Esophagus squamous epithelium (tissue), 5 donors: ENCODE results near the gene GJB4. TPM values are rescaled to one million over a fixed set of nuclear protein-coding genes. Genes with fewer than 3 reads are reported as not detected.
"Not testable (repeated sequence)": the region's sequence is repeated elsewhere in the genome, so short reads cannot be mapped to it uniquely, and the experiment has no call there.

ENCODE experiments used
- DNase-seq: peaks from one replicate; lab custom pipeline; 2025; lab: John Stamatoyannopoulos, UW
- H3K27ac ChIP-seq, 4 donors: fragments of 200-600 bp; sonication (generic); one replicate each; pipeline ENCODE4 v1.5.1; 2016 to 2019; ENCODE audit warnings: mild to moderate bottlenecking in 1 of 4
- H3K27me3 ChIP-seq, 4 donors: fragments of 200-600 bp; sonication (generic); 1 replicate in 3 of 4; 2 replicates in 1 of 4; pipeline versions ENCODE4 v1.5.1 to v1.6.0; 2017 to 2021; ENCODE audit warnings: antibody characterized with exemption in 1 of 4
- H3K36me3 ChIP-seq, 3 donors: fragments of 200-600 bp; sonication (generic); one replicate each; pipeline ENCODE4 v1.5.1; 2016 to 2019
- H3K4me1 ChIP-seq, 3 donors: fragments of 200-600 bp; sonication (generic); one replicate each; pipeline ENCODE4 v1.5.1; 2017 to 2019
- H3K4me3 ChIP-seq, 4 donors: fragments of 200-600 bp; sonication (generic); 1 replicate in 3 of 4; 2 replicates in 1 of 4; pipeline ENCODE4 v1.5.1; 2016 to 2019; ENCODE audit warnings: mild to moderate bottlenecking in 2 of 4, moderate library complexity in 1 of 4
- H3K9me3 ChIP-seq, 3 donors: fragments of 200-600 bp; sonication (generic); one replicate each; pipeline ENCODE4 v1.5.1; 2016 to 2019
- CTCF ChIP-seq, 6 experiments: fragments of 450-650 bp in 4 of 6; fragments of 200-600 bp in 2 of 6; sonication (generic) in 2 of 6; IDR thresholded peaks; one replicate each; pipeline ENCODE4 v1.5.1; 2016 to 2019; ENCODE audit warnings: antibody characterized with exemption in 6 of 6, mild to moderate bottlenecking in 4 of 6, moderate library complexity in 4 of 6
- POLR2A ChIP-seq, 4 donors: fragments of 450-650 bp; IDR thresholded peaks; one replicate each; pipeline ENCODE4 v1.6.1; 2017; ENCODE audit warnings: antibody characterized with exemption in 4 of 4, mild to moderate bottlenecking in 4 of 4, moderate library complexity in 3 of 4
- WGBS, 2 donors: methylation state at CpG; one replicate each; pipeline ENCODE4 v1.1.5; 2018; 5-methylcytosine and 5-hydroxymethylcytosine counted together
- intact Hi-C: fragments of 100-400 bp; cut with DNase I; formaldehyde crosslinking; loops from one replicate; pipeline ENCODE4 v1.15.0; 2022
- total RNA-seq, 4 donors: library from RNA; depleted of rRNA; stranded (reverse); fragments of >200 nt; gene quantifications; one replicate each; pipeline ENCODE4 v1.1.0, GENCODE V29; 2016
- donor health status: DM: yes; HTN: yes; CAD: no.

Gene GJB4
- total RNA-seq, 4 donors from 2014 or later, result 1.3 to 6.7 (median 2.2) TPM

DNA sequence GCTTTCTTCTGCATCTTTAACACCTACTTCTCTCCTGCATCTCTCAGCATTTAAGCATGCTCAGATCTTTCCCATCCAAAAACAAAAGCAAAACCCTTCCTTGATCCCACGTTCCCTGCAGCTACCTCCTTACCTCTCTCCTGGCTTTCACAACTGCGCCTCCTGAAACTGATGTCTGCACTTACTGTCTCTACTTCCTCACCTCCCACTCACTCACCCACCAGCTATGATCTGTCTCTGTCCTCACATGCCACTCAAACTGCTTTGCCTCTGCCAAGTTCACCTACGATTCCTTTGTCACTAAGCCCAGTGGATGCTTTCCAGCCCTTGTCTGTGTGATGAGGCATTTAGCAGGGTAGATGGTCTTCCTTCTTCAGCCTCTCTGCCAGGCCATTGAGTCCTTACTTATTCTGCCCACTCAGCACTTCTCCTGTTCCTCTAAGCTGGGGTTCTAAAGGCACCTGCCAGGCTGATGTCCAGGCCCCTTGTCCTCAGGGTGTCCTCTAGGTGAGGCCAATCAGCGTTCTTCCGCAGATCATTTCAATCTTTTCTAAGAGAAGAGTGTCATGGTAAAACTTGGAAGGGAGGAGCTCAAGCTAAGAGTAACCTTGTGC, 11.5 kb downstream of the GJB4 start:
- no peak overlapping the region for H3K4me3 ChIP-seq
- H3K27me3 ChIP-seq, result peaks cover 0 to 6% (median 0%) of the 10 kb centered on the region in 4 donors
- H3K9me3 ChIP-seq, result no peaks in the 10 kb centered on the region
- no peak for TF ChIP-seq POLR2A (IDR thresholded peaks at IDR 0.05)
- no peak for DNase-seq
- H3K4me1 ChIP-seq, result peaks cover 0 to 11% (median 7%) of the 10 kb centered on the region in 3 donors
- H3K36me3 ChIP-seq, result no peaks in the 10 kb centered on the region
- intact Hi-C loops, result no loop called here
- WGBS, 2 donors, result 37 to 53% methylated on average over 3 to 4 of the region's 5 CpGs
- no peak overlapping the region for H3K27ac ChIP-seq

- intact Hi-C loops, result no loop called here
- no peak overlapping the region for H3K4me3 ChIP-seq
- H3K27me3 ChIP-seq, result peaks cover 0 to 9% (median 0%) of the 10 kb centered on the region in 4 donors
- WGBS, 2 donors, result 64 to 78% methylated on average over 9 to 16 of the region's 16 CpGs
- H3K36me3 ChIP-seq, result no peaks in the 10 kb centered on the region
- H3K4me1 ChIP-seq, result peaks cover 0 to 12% (median 7%) of the 10 kb centered on the region in 3 donors
- no peak for TF ChIP-seq POLR2A (IDR thresholded peaks at IDR 0.05)
- TF ChIP-seq CTCF (IDR thresholded peaks at IDR 0.05), result no peak
- H3K27ac ChIP-seq, result no peak overlapping the region
- no peaks in the 10 kb centered on the region for H3K9me3 ChIP-seq
- DNase-seq, result no peak
Observed at GRCh38 chr1:34771573-34772371, 12.2 kb downstream of the GJB4 start.

DNA sequence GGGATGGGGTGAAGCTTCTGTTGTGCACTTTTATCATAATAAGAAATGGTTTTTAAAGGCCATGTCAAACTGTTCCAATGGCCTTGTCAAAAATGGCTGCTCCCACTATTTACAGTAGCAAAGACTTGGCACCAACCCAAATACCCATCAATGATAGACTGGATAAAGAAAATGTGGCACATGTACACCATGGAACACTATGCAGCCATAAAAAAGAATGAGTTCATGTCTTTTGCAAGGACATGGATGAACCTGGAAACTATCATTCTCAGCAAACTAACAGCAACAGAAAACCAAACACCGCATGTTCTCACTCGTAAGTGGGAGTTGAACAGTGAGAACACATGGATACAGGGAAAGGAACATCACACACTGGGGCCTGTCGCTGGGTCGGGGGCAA, 13.6 kb downstream of the GJB4 start:
- H3K4me3 ChIP-seq, DNase-seq, intact Hi-C loops, H3K27ac ChIP-seq, H3K9me3 ChIP-seq, H3K36me3 ChIP-seq: not testable (repeated sequence)
- Histone ChIP-seq H3K27me3 (peaks cover 0 to 22% (median 0%) of the 10 kb centered on the region in 4 donors), H3K4me1 (peaks cover 0 to 17% (median 7%) of the 10 kb centered on the region in 3 donors)
- 85 to 90% methylated on average over 4 of the region's 4 CpGs for WGBS, 2 donors

- no peak overlapping the region for H3K27ac ChIP-seq
- H3K4me1 ChIP-seq, result peaks cover 0 to 26% (median 11%) of the 10 kb centered on the region in 3 donors
- 62 to 82% methylated on average over 8 of the region's 8 CpGs for WGBS, 2 donors
- H3K27me3 ChIP-seq, result peaks cover 0 to 30% (median 0%) of the 10 kb centered on the region in 4 donors
- H3K4me3 ChIP-seq, result no peak overlapping the region
- H3K36me3 ChIP-seq, result no peaks in the 10 kb centered on the region
- intact Hi-C loops, result no loop called here
- TF ChIP-seq POLR2A (IDR thresholded peaks at IDR 0.05), result no peak
- TF ChIP-seq CTCF (IDR thresholded peaks at IDR 0.05), result no peak
- no peak for DNase-seq
- H3K9me3 ChIP-seq, result no peaks in the 10 kb centered on the region
Observed at GRCh38 chr1:34774957-34775356, 15.4 kb downstream of the GJB4 start.

DNA sequence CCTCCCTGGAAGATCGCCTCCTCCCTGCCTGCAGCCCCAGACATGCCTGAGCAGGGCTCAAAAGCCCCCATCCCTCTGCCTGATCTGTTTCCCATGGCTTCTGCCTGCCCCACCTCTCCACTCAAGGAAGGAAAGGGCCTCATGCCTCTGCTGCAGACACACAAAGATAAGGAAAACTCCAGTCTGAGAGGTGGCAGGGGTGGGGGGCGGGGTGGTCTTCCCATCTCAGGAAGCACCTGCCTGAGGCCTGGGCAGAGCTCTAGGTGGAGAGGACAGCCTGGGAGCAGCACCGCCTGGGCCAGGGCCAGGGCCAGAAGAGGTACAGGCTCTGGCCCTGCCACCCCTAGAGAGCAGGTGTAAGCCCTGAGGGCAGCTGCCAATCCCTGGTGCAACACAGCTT, 17.4 kb downstream of the GJB4 start:
- Histone ChIP-seq H3K27me3 (peaks cover 0 to 50% (median 3%) of the 10 kb centered on the region in 4 donors), H3K27ac (no peak overlapping the region), H3K4me3 (no peak overlapping the region), H3K4me1 (peaks cover 0 to 35% (median 21%) of the 10 kb centered on the region in 3 donors), H3K36me3 (no peaks in the 10 kb centered on the region), H3K9me3 (no peaks in the 10 kb centered on the region)
- no peak for DNase-seq
- WGBS, 2 donors, result 60% methylated on average over 1 of the region's 3 CpGs; no CpG with 5 or more reads in 1 of the 2 donors
- intact Hi-C loops, result no loop called here
- TF ChIP-seq POLR2A (IDR thresholded peaks at IDR 0.05), result no peak
- TF ChIP-seq CTCF (IDR thresholded peaks at IDR 0.05), result no peak
